Dermis blood vessel endothelial cell (primary cell): ENCODE measurements around the gene SKIC2. TPM values are rescaled to one million over a fixed set of nuclear protein-coding genes. Genes with fewer than 3 reads are reported as not detected.
"Not testable (repeated sequence)": the region's sequence is repeated elsewhere in the genome, so short reads cannot be mapped to it uniquely, and the experiment has no call there.

Source experiments
- DNase-seq: peaks from one replicate; pipeline ENCODE4 v3.0.0; 2010
- total RNA-seq: library from RNA; depleted of rRNA; stranded (reverse); fragments of >200 nt; gene quantifications from 2 replicates; pipeline ENCODE4 v1.2.3, GENCODE V29; 2014

The SKIC2 gene
- total RNA-seq, 1 donor from 2014 or later: 37.3 TPM

DNA sequence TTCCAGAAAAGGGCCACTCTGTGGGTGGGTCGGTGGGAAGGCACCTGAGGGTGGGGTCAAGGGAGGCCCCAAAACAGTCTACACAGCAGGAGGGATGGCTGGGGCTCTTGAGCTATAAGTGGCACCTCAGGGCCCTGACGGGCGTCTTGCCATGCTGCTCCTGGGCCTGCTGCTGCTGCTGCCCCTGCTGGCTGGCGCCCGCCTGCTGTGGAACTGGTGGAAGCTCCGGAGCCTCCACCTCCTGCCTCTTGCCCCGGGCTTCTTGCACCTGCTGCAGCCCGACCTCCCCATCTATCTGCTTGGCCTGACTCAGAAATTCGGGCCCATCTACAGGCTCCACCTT is 46.5 kb downstream of the SKIC2 start:
- DNase-seq: not testable (repeated sequence)

DNA sequence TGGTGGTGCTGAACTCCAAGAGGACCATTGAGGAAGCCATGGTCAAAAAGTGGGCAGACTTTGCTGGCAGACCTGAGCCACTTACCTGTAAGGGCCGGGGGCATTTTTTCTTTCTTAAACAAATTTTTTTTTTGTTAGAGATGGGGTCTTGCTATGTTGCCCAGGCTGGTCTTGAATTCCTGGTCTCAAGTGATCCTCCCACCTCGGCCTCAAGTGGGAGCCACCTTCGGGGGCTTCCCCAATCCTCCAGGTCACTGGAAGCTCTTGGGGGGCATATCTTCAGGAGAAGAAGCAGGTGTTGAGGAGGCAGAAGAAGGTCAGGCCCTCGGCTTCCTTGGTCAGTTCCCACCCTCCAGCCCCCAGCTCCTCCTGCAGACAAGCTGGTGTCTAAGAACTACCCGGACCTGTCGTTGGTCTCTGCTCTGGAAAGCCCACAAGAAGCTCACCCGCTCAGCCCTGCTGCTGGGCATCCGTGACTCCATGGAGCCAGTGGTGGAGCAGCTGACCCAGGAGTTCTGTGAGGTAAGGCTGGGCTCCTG is 47.1 kb downstream of the SKIC2 start:
- DNase-seq: not testable (repeated sequence)

DNA sequence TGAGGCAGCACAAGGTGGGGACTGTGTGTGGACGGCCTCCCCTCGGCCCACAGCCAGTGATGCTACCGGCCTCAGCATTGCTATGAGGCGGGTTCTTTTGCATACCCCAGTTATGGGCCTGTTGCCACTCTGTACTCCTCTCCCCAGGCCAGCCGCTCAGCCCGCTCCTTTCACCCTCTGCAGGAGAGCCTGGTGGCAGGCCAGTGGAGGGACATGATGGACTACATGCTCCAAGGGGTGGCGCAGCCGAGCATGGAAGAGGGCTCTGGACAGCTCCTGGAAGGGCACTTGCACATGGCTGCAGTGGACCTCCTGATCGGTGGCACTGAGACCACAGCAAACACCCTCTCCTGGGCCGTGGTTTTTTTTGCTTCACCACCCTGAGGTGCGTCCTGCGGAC is 48.1 kb downstream of the SKIC2 start:
- DNase-seq: not testable (repeated sequence)

DNA sequence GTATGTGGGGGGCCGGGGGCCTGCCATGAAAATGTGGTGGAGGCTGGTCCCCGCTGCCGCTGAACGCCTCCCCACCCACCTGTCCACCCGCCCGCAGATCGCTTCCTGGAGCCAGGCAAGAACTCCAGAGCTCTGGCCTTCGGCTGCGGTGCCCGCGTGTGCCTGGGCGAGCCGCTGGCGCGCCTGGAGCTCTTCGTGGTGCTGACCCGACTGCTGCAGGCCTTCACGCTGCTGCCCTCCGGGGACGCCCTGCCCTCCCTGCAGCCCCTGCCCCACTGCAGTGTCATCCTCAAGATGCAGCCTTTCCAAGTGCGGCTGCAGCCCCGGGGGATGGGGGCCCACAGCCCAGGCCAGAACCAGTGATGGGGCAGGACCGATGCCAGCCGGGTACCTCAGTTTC is 49.1 kb downstream of the SKIC2 start:
- DNase-seq: not testable (repeated sequence)

DNA sequence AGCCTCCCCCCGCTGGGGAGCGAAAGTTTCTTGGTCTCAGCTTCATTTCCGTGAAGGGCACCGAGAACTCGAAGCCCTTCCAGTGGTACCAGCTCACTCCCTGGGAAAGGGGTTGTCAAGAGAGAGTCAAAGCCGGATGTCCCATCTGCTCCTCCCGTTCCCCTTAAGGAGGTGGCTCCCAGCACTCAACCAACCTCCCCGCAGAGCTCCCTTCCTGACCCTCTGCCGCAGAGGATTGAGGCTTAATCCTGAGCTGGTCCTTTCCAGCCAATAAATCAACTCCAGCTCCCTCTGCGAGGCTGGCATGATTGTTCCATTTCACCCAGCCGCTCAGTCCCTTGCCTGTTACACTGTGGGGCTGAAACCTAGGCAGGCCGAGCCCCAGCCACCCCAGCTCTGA is 49.6 kb downstream of the SKIC2 start:
- not testable (repeated sequence) for DNase-seq

- DNase-seq: not testable (repeated sequence)
These were observed 50.6 kb downstream of the SKIC2 start for GRCh38 chr6:32009537-32009936.

GRCh38 chr6:32010856-32011530 is 52.0 kb downstream of the SKIC2 start:
- DNase-seq: not testable (repeated sequence)

- not testable (repeated sequence) for DNase-seq
These were observed 54.1 kb downstream of the SKIC2 start for GRCh38 chr6:32012941-32013617.

GRCh38 chr6:32013738-32014137 is 54.8 kb downstream of the SKIC2 start:
- DNase-seq: not testable (repeated sequence)

DNA sequence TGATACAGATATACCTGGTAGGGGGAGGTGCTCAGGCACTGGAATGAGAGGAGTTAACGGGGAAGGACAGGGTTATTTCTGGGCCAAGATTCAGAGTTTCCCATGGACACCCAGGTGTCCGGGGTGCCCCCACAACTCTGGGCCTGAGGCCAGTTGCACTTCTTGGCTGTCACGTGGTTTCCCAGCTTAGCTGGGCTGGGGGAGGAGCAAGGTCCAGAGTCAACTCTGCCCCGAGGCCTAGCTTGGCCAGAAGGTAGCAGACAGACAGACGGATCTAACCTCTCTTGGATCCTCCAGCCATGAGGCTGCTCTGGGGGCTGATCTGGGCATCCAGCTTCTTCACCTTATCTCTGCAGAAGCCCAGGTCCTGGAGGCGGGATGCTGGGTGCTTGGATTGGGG is 55.6 kb downstream of the SKIC2 start, which contains the start of gene C4B:
C4B (plus strand) TSS at position 249 of the 400 bp plus-strand sequence; CDS start at position 300, 51 bp downstream.
- DNase-seq: not testable (repeated sequence)

Other genes with a start within 250 kb of the SKIC2 start
- not detected in 2 replicates for gene LY6G6D, start 243.8 kb upstream of the SKIC2 start, total RNA-seq
- not detected in 2 replicates for gene LY6G6C, start 237.4 kb upstream of the SKIC2 start, total RNA-seq
- gene MPIG6B, start 235.8 kb upstream of the SKIC2 start, total RNA-seq: not detected in 2 replicates
- 126 and 150 TPM in 2 replicates for gene DDAH2, start 229.9 kb upstream of the SKIC2 start, total RNA-seq
- gene CLIC1, start 222.6 kb upstream of the SKIC2 start, total RNA-seq: 543 and 615 TPM in 2 replicates
- 7.1 and 8.5 TPM in 2 replicates for gene MSH5, start 219.2 kb upstream of the SKIC2 start, total RNA-seq
- 1.4 and 2.4 TPM in 2 replicates for gene SAPCD1, start 196.5 kb upstream of the SKIC2 start, total RNA-seq
- 0.05 and 0.34 TPM in 2 replicates for gene VWA7, start 181.8 kb upstream of the SKIC2 start, total RNA-seq
- 39.7 and 116 TPM in 2 replicates for gene VARS1, start 163.4 kb upstream of the SKIC2 start, total RNA-seq
- 32.0 and 36.9 TPM in 2 replicates for gene LSM2, start 152.2 kb upstream of the SKIC2 start, total RNA-seq
- 0.51 and 0.85 TPM in 2 replicates for gene HSPA1L, start 143.9 kb upstream of the SKIC2 start, total RNA-seq
- 139 and 155 TPM in 2 replicates for gene HSPA1A, start 143.6 kb upstream of the SKIC2 start, total RNA-seq
- gene HSPA1B, start 131.4 kb upstream of the SKIC2 start, total RNA-seq: 68.8 and 71.5 TPM in 2 replicates
- gene NEU1, start 96.4 kb upstream of the SKIC2 start, total RNA-seq: 66.8 and 78.1 TPM in 2 replicates
- 0.05 and 0.17 TPM in 2 replicates for gene SLC44A4, start 80.2 kb upstream of the SKIC2 start, total RNA-seq
- gene EHMT2, start 61.5 kb upstream of the SKIC2 start, total RNA-seq: 45.9 and 58.9 TPM in 2 replicates
- 3.6 and 4.9 TPM in 2 replicates for gene ZBTB12, start 57.1 kb upstream of the SKIC2 start, total RNA-seq
- gene C2, start 31.5 kb upstream of the SKIC2 start, total RNA-seq: not detected in 2 replicates
- gene CFB, start 13.1 kb upstream of the SKIC2 start, total RNA-seq: 1.6 and 2.0 TPM in 2 replicates
- gene NELFE, start 204 bp upstream of the SKIC2 start, total RNA-seq: 111 and 114 TPM in 2 replicates
- gene DXO, start 13.0 kb downstream of the SKIC2 start, total RNA-seq: 12.8 and 14.6 TPM in 2 replicates
- gene C4A, start 22.9 kb downstream of the SKIC2 start, total RNA-seq: 1.5 and 2.2 TPM in 2 replicates
- 1.2 and 2.6 TPM in 2 replicates for gene C4B, start 55.6 kb downstream of the SKIC2 start, total RNA-seq
- 0.34 TPM in 1 of 2 replicates, not detected in the other for gene CYP21A2, start 79.2 kb downstream of the SKIC2 start, total RNA-seq
- gene TNXB, start 150.2 kb downstream of the SKIC2 start, total RNA-seq: 4.6 and 4.8 TPM in 2 replicates
- gene ATF6B, start 169.1 kb downstream of the SKIC2 start, total RNA-seq: 13.4 and 20.5 TPM in 2 replicates
- 6.9 and 8.3 TPM in 2 replicates for gene FKBPL, start 171.1 kb downstream of the SKIC2 start, total RNA-seq
- 0.05 TPM in 1 of 2 replicates, not detected in the other for gene PRRT1, start 192.8 kb downstream of the SKIC2 start, total RNA-seq
- 69.8 and 82.5 TPM in 2 replicates for gene PPT2, start 195.0 kb downstream of the SKIC2 start, total RNA-seq
- gene EGFL8, start 205.4 kb downstream of the SKIC2 start, total RNA-seq: 1.3 and 2.7 TPM in 2 replicates
- gene AGPAT1, start 216.9 kb downstream of the SKIC2 start, total RNA-seq: 9.5 and 22.2 TPM in 2 replicates
- 31.6 and 53.1 TPM in 2 replicates for gene RNF5, start 219.2 kb downstream of the SKIC2 start, total RNA-seq
- 0.74 and 0.85 TPM in 2 replicates for gene AGER, start 225.1 kb downstream of the SKIC2 start, total RNA-seq
- gene PBX2, start 231.0 kb downstream of the SKIC2 start, total RNA-seq: 62.3 and 85.6 TPM in 2 replicates
- gene GPSM3, start 233.5 kb downstream of the SKIC2 start, total RNA-seq: 3.1 and 8.7 TPM in 2 replicates